H1 (cell line): Measurements from ENCODE around the gene LEO1. TPM values are rescaled to one million over a fixed set of nuclear protein-coding genes. Genes with fewer than 3 reads are reported as not detected.

Source experiments
- CBX5 ChIP-seq: fragments of 300-800, 300-1000 bp; sonication (generic); IDR thresholded peaks from 2 replicates; pipeline ENCODE4 v1.7.1; 2016; ENCODE audit warnings: antibody characterized with exemption, low read length, low read depth
- CHD1 ChIP-seq: IDR thresholded peaks from 2 replicates; pipeline ENCODE4 v1.6.1; 2012; ENCODE audit warnings: low read depth, low read length, improper control_type of control experiment
- HDAC2 ChIP-seq, 2 experiments: fragments of 300-600 bp in 1 of 2; sonication (generic) in 1 of 2; IDR thresholded peaks; 2 replicates each; pipeline ENCODE4 v1.6.1; 2011 to 2012; ENCODE audit warnings: low read depth in 2 of 2, low read length in 2 of 2, mild to moderate bottlenecking in 2 of 2, moderate library complexity in 2 of 2, borderline replicate concordance in 1 of 2, inconsistent platforms in 1 of 2
- KDM5A ChIP-seq: fragments of 200-600 bp; IDR thresholded peaks from 2 replicates; pipeline ENCODE4 v1.7.1; 2012; ENCODE audit warnings: mild to moderate bottlenecking, low read length, inconsistent platforms, mixed read lengths
- NANOG ChIP-seq: IDR thresholded peaks from 2 replicates; pipeline ENCODE4 v1.6.1; 2011; ENCODE audit warnings: low read length, low read depth, mild to moderate bottlenecking, inconsistent platforms; ENCODE audit not compliant: insufficient read depth, poor library complexity, severe bottlenecking
- RBBP5 ChIP-seq: IDR thresholded peaks from 2 replicates; pipeline ENCODE4 v1.7.1; 2012; ENCODE audit warnings: low read depth, mild to moderate bottlenecking, inconsistent platforms, low read length, moderate library complexity, borderline replicate concordance
- SIX5 ChIP-seq: IDR thresholded peaks from 2 replicates; pipeline ENCODE4 v1.6.1; 2011; ENCODE audit warnings: mild to moderate bottlenecking, low read depth, low read length
- SP4 ChIP-seq: IDR thresholded peaks from 2 replicates; pipeline ENCODE4 v1.6.1; 2012; ENCODE audit warnings: low read length, inconsistent platforms
- TAF1 ChIP-seq: IDR thresholded peaks from 2 replicates; pipeline ENCODE4 v1.6.1; 2011; ENCODE audit warnings: mild to moderate bottlenecking, low read depth, low read length
- polyA plus RNA-seq, 7 experiments: library from polyadenylated mRNA; depleted of rRNA in 3 of 7; stranded (reverse) in 5 of 7; unstranded in 2 of 7; fragments of >200 nt in 5 of 7; fragments of 200-250 nt in 2 of 7; gene quantifications; 1 replicate in 5 of 7; 2 replicates in 1 of 7; 4 replicates in 1 of 7; pipeline versions ENCODE4 v1.2.1 to v1.2.3, GENCODE V29; 2011 to 2013; ENCODE audit warnings: missing spikeins in 2 of 7, mixed read lengths in 2 of 7
- total RNA-seq: library from RNA; stranded (reverse); fragmentation: NEBNext Ultra II Directional; extraction: Animal tissue kit (Norgen Biotek cat#: 25700); gene quantifications from 2 replicates; pipeline ENCODE4 v1.2.1, GENCODE V29; 2021

Gene LEO1
- total and polyA plus RNA-seq, 2 of the 8 experiments (the other 6 are each of a cell fraction or from before 2014, with no cell fraction given), result 1.6 to 27.4 TPM

DNA sequence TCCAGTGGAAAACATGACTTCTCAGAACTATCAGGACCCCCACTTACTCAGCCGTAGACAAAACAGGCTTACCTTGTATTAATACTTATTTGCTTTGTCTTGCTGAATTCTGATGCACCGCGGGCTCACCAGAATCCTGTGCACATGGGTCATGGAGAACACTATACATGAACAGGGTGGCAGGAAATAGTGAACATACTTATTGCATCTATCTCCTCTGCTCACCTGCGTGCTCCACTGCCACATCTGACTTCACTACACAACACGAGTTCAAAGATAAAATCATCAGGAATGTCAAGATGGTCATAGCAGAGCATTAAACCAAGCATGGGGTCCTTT is 36.8 kb upstream of the LEO1 start (continued):
- TF ChIP-seq CHD1 (no peak), KDM5A (no peak), SP4 (no peak), RBBP5 (no peak), HDAC2 (IDR thresholded peaks at IDR 0.05; ENCODE audit: borderline replicate concordance in 1 of 2, low read depth in 2 of 2, low read length in 2 of 2) (no peak), TAF1 (no peak), CBX5 (no peak), SIX5 (no peak), NANOG (no peak)
